GM12873 (cell line): ENCODE results near the gene CFAP97D2.

Experiments
- TF ChIP-seq, protein P1 (sequence below): IDR thresholded peaks from 2 replicates; pipeline ENCODE4 v1.5.1; 2012; ENCODE audit warnings: low read depth, mild to moderate bottlenecking, moderate library complexity, low read length, control low read depth; ENCODE audit not compliant: insufficient read depth; ENCODE audit errors: missing control alignments

CFAP97D2 gene

DNA sequence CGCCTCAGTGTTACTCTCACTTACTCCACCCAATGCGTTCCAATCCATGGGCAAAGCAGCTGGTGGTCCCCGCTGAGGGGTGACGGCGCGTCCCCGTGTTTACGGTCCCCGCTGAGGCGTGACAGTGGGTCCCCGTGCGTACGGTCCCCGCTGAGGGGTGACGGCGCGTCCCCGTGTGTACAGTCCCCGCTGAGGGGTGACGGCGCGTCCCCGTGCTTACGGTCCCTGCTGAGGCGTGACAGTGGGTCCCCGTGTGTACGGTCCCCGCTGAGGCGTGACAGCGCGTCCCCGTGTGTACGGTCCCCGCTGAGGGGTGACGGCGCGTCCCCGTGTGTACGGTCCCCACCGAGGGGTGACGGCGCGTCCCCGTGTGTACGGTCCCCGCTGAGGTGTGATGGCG lies 19.5 kb downstream of the CFAP97D2 start:
- TF ChIP-seq, protein P1, sequence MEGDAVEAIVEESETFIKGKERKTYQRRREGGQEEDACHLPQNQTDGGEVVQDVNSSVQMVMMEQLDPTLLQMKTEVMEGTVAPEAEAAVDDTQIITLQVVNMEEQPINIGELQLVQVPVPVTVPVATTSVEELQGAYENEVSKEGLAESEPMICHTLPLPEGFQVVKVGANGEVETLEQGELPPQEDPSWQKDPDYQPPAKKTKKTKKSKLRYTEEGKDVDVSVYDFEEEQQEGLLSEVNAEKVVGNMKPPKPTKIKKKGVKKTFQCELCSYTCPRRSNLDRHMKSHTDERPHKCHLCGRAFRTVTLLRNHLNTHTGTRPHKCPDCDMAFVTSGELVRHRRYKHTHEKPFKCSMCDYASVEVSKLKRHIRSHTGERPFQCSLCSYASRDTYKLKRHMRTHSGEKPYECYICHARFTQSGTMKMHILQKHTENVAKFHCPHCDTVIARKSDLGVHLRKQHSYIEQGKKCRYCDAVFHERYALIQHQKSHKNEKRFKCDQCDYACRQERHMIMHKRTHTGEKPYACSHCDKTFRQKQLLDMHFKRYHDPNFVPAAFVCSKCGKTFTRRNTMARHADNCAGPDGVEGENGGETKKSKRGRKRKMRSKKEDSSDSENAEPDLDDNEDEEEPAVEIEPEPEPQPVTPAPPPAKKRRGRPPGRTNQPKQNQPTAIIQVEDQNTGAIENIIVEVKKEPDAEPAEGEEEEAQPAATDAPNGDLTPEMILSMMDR = no peak

- TF ChIP-seq, protein P1 = no peak
These were observed 20.9 kb downstream of the CFAP97D2 start for GRCh38 chr13:114199954-114200353.

DNA sequence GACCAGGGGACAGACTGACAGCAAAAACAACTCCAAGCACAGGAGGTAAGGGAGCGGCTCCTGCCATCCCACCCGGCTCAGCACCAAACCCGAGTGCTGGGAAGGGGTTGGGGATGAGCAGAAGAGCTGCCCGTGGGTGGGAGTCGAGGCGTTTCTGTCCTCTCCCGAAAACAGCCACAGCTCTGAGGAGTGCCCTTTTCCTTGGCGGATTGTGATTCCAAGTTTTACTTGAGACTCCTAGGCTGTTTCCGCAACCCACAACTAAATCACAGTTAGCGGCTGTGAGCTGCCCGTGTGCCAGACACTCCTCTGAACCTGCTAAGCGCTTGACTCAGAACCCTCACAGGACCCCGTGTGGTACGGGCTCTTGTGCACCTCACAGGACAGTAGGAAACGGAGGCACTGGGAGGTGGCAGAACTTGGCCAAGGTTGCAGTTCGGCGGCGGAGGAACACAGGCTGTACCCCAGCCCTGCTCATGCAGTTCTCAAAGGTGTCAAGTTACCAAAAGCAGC lies 21.4 kb downstream of the CFAP97D2 start:
- TF ChIP-seq, protein P1 = no peak

GRCh38 chr13:114202581-114202980 lies 23.5 kb downstream of the CFAP97D2 start:
- TF ChIP-seq, protein P1 = no peak

GRCh38 chr13:114203536-114203935 lies 24.5 kb downstream of the CFAP97D2 start:
- TF ChIP-seq, protein P1 = no peak

- TF ChIP-seq, protein P1 = no peak
These were observed 25.8 kb downstream of the CFAP97D2 start for GRCh38 chr13:114204894-114205293.

DNA sequence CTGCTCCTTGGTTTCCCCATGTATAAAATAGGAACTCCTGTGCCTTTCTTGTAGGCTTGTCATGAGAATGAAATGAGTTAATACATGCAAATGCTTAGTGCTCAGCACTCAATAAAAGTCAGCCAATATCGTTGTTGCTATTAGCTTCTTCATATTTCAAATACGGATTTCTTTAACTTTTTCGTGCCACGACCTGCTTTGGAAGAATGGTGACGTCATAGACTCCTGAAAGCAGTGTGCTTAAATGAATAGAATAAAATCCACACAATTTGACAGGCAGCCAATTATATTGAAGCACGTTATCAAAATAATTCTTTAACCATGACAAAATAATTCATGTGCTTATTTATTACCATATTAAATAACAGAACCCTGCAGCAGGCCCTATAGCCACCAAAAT lies 29.1 kb downstream of the CFAP97D2 start:
- TF ChIP-seq, protein P1 = no peak
